Liver (tissue), 9 donors: Measurements from ENCODE around the gene FTCD. TPM values are rescaled to one million over a fixed set of nuclear protein-coding genes. Genes with fewer than 3 reads are reported as not detected.

Source experiments
- DNase-seq: peaks from one replicate; pipeline ENCODE4 v3.0.0-alpha.2; 2017; ENCODE audit warnings: low spot score
- H3K27ac ChIP-seq, 2 donors: one replicate each; pipeline ENCODE4 v1.7.0; 2013; ENCODE audit warnings: inconsistent platforms in 2 of 2, low read length in 2 of 2, control low read depth in 1 of 2, low read depth in 1 of 2, mild to moderate bottlenecking in 1 of 2
- H3K27me3 ChIP-seq, 4 donors: one replicate each; pipeline versions ENCODE4 v1.6.1 to v1.7.0; 2013; ENCODE audit warnings: low read length in 3 of 4, inconsistent platforms in 1 of 4, mild to moderate bottlenecking in 1 of 4, moderate library complexity in 1 of 4; ENCODE audit not compliant: control insufficient read depth in 4 of 4, insufficient read depth in 4 of 4
- H3K36me3 ChIP-seq, 4 donors: one replicate each; pipeline versions ENCODE4 v1.6.1 to v1.7.0; 2013; ENCODE audit warnings: low read length in 3 of 4, mild to moderate bottlenecking in 3 of 4, low read depth in 1 of 4, moderate library complexity in 1 of 4; ENCODE audit not compliant: control insufficient read depth in 4 of 4, insufficient read depth in 3 of 4
- H3K4me1 ChIP-seq, 4 donors: one replicate each; pipeline versions ENCODE4 v1.6.1 to v1.7.0; 2013; ENCODE audit warnings: low read length in 3 of 4, mild to moderate bottlenecking in 3 of 4, moderate library complexity in 1 of 4; ENCODE audit not compliant: control insufficient read depth in 4 of 4, insufficient read depth in 4 of 4
- H3K4me3 ChIP-seq, 3 donors: one replicate each; pipeline versions ENCODE4 v1.6.1 to v1.7.0; 2013; ENCODE audit warnings: low read length in 3 of 3, control low read depth in 1 of 3, low read depth in 1 of 3, mild to moderate bottlenecking in 1 of 3
- H3K9ac ChIP-seq, 2 donors: one replicate each; pipeline ENCODE4 v1.7.0; 2013; ENCODE audit warnings: low read length in 2 of 2, mild to moderate bottlenecking in 2 of 2, moderate library complexity in 2 of 2, control low read depth in 1 of 2, low read depth in 1 of 2
- H3K9me3 ChIP-seq, 4 donors: one replicate each; pipeline versions ENCODE4 v1.6.1 to v1.7.0; 2013; ENCODE audit warnings: low read length in 3 of 4; ENCODE audit not compliant: control insufficient read depth in 4 of 4
- EGR1 ChIP-seq, 2 donors: IDR thresholded peaks; 2 replicates each; pipeline ENCODE4 v1.6.1; 2016 to 2018; ENCODE audit warnings: antibody characterized with exemption in 2 of 2, low read depth in 2 of 2
- FOXA1 ChIP-seq: IDR thresholded peaks from 2 replicates; pipeline ENCODE4 v1.6.1; 2016; ENCODE audit warnings: antibody characterized with exemption
- FOXA2 ChIP-seq: IDR thresholded peaks from 2 replicates; pipeline ENCODE4 v1.6.1; 2016; ENCODE audit warnings: antibody characterized with exemption
- HNF4A ChIP-seq, 2 donors: conservative IDR thresholded peaks; 2 replicates each; pipeline ENCODE4 v1.6.1; 2016; ENCODE audit warnings: antibody characterized with exemption in 2 of 2, mild to moderate bottlenecking in 2 of 2
- HNF4G ChIP-seq: IDR thresholded peaks from 2 replicates; pipeline ENCODE4 v1.6.1; 2016; ENCODE audit warnings: antibody characterized with exemption
- JUND ChIP-seq, 2 donors: IDR thresholded peaks; 2 replicates each; pipeline ENCODE4 v1.6.1; 2016; ENCODE audit warnings: antibody characterized with exemption in 2 of 2
- RXRA ChIP-seq, 2 donors: IDR thresholded peaks; 2 replicates each; pipeline ENCODE4 v1.6.1; 2017 to 2018; ENCODE audit warnings: antibody characterized with exemption in 2 of 2, mild to moderate bottlenecking in 1 of 2
- TAF1 ChIP-seq: conservative IDR thresholded peaks from 2 replicates; pipeline ENCODE4 v1.6.1; 2016; ENCODE audit warnings: antibody characterized with exemption, mild to moderate bottlenecking
- YY1 ChIP-seq: IDR thresholded peaks from 2 replicates; pipeline ENCODE4 v1.6.1; 2016; ENCODE audit warnings: antibody characterized with exemption, mild to moderate bottlenecking
- WGBS: extraction: QIAGEN DNeasy Blood & Tissue Kit; methylation state at CpG from one replicate; pipeline ENCODE4 v1.1.7; 2013; 5-methylcytosine and 5-hydroxymethylcytosine counted together
- polyA plus RNA-seq, 2 donors: library from polyadenylated mRNA; stranded (reverse) in 1 of 2; unstranded in 1 of 2; fragments of 200-250 nt in 1 of 2; fragments of >200 nt in 1 of 2; fragmentation: Nextera tagmentation in 1 of 2; extraction: Ambion mirVana in 1 of 2; gene quantifications; one replicate each; pipeline versions ENCODE4 v1.2.1 to v1.2.3, GENCODE V29; 2013 to 2015
- total RNA-seq, 2 donors: library from RNA; depleted of rRNA; stranded (reverse); fragments of >200 nt; gene quantifications; one replicate each; pipeline ENCODE4 v1.2.3, GENCODE V29; 2014
- TF ChIP-seq, protein P1 (sequence below): IDR thresholded peaks from 2 replicates; pipeline ENCODE4 v1.6.1; 2016; ENCODE audit warnings: antibody characterized with exemption
- TF ChIP-seq, protein P2 (sequence below): IDR thresholded peaks from 2 replicates; pipeline ENCODE4 v1.6.1; 2016; ENCODE audit warnings: antibody characterized with exemption
- TF ChIP-seq, protein P3 (sequence below): fragments of 150-350 bp; IDR thresholded peaks from 2 replicates; pipeline ENCODE4 v1.5.1; 2017; ENCODE audit warnings: improper control_type of control experiment, low read depth, low read length; ENCODE audit not compliant: missing input control
- TF ChIP-seq, protein P4 (sequence below): IDR thresholded peaks from 2 replicates; pipeline ENCODE4 v1.6.1; 2016; ENCODE audit warnings: antibody characterized with exemption, mild to moderate bottlenecking
- donor health status: healthy.
- donor health status: healthy.
- donor health status: healthy.
- donor health status: healthy.
- donor health status: healthy.

FTCD gene
- total and polyA plus RNA-seq, 4 donors, result 130 to 182 (median 173) TPM

DNA sequence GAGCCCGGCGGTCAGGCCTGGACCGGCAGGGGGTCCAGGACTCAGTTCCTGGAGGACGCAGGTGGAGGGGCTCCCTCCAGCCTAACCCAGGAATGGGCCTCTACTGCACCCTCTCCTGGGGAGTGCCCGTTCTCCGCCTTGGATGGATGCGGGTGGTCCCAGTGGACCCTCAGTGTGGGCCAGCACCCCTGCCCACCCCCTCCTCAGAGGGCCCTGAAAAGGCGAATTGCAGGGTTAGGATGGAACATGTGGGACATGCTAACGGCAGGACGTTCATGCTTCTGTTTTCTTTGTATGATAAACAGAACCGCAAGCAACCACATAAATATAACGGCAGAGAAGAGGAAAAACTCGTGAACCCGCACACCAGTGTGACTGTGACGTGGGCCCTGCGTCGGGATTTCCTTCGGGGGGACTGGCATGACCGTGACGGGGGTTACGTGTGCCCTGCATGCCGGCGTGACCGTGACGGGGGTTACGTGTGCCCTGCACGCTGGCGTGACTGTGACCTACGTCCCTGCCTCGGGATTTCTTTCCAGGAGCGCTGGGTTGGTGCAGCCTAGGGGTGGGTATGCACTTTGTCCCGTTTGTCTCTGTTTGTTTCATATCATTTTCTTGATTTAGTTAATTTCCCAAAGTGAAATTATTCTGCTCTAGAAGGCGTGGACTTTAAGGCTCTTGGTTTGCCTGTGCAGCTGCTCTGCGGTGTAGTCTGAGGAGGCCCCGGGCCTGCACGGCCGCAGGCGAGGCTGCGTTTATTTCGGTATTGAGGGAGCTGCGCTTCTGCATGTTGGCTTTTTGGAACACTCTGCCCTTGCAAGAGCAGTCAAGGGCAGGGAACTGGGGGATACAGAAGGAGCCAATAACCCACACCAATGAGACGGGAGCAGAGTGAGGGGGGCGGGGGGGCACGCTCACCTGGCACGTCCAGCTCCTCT lies 3.1 kb downstream of the FTCD start:
- Histone ChIP-seq H3K4me1 (peaks cover 4 to 39% (median 17%) of the 10 kb centered on the region in 4 donors), H3K27me3 (no peaks in the 10 kb centered on the region), H3K9ac (peak overlapping the region in 1 of 2 donors; percentile 99), H3K36me3 (peaks cover 13 to 26% (median 19%) of the 10 kb centered on the region in 4 donors), H3K4me3 (peak overlapping the region in 1 of 3 donors; percentile 85), H3K27ac (peak overlapping the region; percentile 83 to 92), H3K9me3 (no peaks in the 10 kb centered on the region)
- WGBS, result 63% methylated on average over 45 of the region's 45 CpGs
- TF ChIP-seq, protein P1, sequence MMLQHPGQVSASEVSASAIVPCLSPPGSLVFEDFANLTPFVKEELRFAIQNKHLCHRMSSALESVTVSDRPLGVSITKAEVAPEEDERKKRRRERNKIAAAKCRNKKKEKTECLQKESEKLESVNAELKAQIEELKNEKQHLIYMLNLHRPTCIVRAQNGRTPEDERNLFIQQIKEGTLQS, result no peak
- no peak for TF ChIP-seq JUND (IDR thresholded peaks at IDR 0.05)
- TF ChIP-seq, protein P2, sequence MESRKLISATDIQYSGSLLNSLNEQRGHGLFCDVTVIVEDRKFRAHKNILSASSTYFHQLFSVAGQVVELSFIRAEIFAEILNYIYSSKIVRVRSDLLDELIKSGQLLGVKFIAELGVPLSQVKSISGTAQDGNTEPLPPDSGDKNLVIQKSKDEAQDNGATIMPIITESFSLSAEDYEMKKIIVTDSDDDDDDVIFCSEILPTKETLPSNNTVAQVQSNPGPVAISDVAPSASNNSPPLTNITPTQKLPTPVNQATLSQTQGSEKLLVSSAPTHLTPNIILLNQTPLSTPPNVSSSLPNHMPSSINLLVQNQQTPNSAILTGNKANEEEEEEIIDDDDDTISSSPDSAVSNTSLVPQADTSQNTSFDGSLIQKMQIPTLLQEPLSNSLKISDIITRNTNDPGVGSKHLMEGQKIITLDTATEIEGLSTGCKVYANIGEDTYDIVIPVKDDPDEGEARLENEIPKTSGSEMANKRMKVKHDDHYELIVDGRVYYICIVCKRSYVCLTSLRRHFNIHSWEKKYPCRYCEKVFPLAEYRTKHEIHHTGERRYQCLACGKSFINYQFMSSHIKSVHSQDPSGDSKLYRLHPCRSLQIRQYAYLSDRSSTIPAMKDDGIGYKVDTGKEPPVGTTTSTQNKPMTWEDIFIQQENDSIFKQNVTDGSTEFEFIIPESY, result no peak
- TF ChIP-seq FOXA2, result no peak
- TF ChIP-seq YY1, result no peak
- TF ChIP-seq, protein P3, sequence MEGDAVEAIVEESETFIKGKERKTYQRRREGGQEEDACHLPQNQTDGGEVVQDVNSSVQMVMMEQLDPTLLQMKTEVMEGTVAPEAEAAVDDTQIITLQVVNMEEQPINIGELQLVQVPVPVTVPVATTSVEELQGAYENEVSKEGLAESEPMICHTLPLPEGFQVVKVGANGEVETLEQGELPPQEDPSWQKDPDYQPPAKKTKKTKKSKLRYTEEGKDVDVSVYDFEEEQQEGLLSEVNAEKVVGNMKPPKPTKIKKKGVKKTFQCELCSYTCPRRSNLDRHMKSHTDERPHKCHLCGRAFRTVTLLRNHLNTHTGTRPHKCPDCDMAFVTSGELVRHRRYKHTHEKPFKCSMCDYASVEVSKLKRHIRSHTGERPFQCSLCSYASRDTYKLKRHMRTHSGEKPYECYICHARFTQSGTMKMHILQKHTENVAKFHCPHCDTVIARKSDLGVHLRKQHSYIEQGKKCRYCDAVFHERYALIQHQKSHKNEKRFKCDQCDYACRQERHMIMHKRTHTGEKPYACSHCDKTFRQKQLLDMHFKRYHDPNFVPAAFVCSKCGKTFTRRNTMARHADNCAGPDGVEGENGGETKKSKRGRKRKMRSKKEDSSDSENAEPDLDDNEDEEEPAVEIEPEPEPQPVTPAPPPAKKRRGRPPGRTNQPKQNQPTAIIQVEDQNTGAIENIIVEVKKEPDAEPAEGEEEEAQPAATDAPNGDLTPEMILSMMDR, result no peak
- no peak for TF ChIP-seq FOXA1
- no peak for TF ChIP-seq EGR1 (IDR thresholded peaks at IDR 0.05; ENCODE audit: low read depth in 2 of 2)
- peak; percentile 35 for DNase-seq

DNA sequence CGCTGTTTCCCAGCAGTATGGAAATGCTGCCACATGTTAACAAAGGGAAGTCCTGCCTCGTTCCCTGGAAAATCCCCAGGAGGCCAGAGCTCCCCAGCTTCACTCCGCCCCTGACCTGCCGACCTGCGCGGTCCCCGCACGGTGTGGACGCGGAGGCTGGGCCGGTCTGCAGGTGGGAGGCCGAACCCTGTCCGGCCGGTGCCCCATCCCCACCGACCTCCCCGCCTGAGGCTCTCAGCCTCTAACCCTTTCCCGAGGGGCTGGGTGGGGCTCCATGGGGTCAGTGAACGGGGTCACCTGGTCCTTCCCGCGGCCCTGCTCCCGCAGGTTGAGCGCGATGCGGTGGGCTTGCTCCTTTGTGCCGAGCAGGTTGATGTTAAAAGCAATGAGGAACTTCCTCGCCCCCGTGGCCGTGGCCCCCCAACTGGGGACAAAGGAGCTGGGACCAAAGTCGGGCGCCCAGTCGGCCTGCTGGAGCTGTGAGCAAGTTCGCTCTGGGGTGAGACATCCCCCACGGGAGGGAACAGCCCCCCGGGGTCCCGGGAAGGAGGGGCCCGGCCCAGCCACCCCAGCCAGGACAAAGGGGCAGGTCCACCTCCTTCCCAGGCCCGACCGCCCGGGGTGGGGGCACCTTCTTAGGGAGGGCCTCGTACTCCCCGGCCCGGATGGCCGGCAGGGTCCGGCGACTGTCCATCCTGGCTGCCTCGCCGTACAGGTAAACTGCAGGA lies 4.0 kb downstream of the FTCD start:
- Histone ChIP-seq H3K9ac (no peak overlapping the region), H3K27me3 (no peaks in the 10 kb centered on the region), H3K9me3 (no peaks in the 10 kb centered on the region), H3K27ac (no peak overlapping the region), H3K36me3 (peaks cover 14 to 30% (median 24%) of the 10 kb centered on the region in 4 donors), H3K4me3 (no peak overlapping the region), H3K4me1 (peaks cover 4 to 38% (median 16%) of the 10 kb centered on the region in 4 donors)
- 88% methylated on average over 47 of the region's 47 CpGs for WGBS
- TF ChIP-seq FOXA2, result no peak
- peak; percentile 36 for DNase-seq

DNA sequence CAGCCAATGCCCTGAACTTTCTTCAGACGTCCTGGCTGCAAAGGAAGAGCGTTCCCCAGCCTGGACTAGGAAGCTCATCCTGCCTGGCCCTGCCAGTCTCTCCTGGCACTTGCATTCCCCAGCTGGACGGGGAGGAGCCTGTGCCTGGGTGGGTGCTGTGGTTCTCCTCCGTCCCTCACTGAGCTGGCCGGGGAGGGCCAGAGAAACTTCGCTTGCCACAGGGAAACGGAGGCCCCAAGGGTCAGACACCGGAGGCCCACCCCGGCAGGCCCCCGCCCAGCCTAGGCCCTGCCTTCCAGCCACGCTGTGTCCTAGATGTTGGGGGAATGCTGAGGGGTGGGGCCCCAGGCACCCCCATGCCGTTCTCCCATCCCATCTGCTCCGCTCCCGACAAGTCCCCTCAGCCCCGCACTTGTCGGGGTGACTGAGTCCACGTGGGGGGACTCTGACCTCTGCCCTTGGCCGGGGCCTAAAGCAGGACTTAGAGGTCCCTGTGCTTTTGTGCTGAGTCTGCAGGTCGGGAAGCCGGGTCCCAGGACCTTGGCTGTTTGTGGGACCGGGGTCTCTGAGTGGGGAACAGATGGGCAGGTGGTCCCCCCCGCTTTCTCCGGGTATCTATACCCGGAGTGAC lies 4.8 kb downstream of the FTCD start:
- TF ChIP-seq EGR1 (IDR thresholded peaks at IDR 0.05; ENCODE audit: low read depth in 2 of 2) (no peak), HNF4A (conservative IDR thresholded peaks at IDR 0.05) (no peak), HNF4G (no peak), FOXA1 (no peak), RXRA (IDR thresholded peaks at IDR 0.05) (no peak), JUND (IDR thresholded peaks at IDR 0.05) (no peak), FOXA2 (no peak), TAF1 (no peak)
- TF ChIP-seq, protein P2, result no peak
- TF ChIP-seq, protein P4, sequence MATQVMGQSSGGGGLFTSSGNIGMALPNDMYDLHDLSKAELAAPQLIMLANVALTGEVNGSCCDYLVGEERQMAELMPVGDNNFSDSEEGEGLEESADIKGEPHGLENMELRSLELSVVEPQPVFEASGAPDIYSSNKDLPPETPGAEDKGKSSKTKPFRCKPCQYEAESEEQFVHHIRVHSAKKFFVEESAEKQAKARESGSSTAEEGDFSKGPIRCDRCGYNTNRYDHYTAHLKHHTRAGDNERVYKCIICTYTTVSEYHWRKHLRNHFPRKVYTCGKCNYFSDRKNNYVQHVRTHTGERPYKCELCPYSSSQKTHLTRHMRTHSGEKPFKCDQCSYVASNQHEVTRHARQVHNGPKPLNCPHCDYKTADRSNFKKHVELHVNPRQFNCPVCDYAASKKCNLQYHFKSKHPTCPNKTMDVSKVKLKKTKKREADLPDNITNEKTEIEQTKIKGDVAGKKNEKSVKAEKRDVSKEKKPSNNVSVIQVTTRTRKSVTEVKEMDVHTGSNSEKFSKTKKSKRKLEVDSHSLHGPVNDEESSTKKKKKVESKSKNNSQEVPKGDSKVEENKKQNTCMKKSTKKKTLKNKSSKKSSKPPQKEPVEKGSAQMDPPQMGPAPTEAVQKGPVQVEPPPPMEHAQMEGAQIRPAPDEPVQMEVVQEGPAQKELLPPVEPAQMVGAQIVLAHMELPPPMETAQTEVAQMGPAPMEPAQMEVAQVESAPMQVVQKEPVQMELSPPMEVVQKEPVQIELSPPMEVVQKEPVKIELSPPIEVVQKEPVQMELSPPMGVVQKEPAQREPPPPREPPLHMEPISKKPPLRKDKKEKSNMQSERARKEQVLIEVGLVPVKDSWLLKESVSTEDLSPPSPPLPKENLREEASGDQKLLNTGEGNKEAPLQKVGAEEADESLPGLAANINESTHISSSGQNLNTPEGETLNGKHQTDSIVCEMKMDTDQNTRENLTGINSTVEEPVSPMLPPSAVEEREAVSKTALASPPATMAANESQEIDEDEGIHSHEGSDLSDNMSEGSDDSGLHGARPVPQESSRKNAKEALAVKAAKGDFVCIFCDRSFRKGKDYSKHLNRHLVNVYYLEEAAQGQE, result no peak
- H3K4me1 ChIP-seq, result peaks cover 2 to 30% (median 11%) of the 10 kb centered on the region in 4 donors
- no peaks in the 10 kb centered on the region for H3K27me3 ChIP-seq
- no peak overlapping the region for H3K4me3 ChIP-seq
- H3K9me3 ChIP-seq, result no peaks in the 10 kb centered on the region
- H3K9ac ChIP-seq, result no peak overlapping the region
- DNase-seq, result peak; percentile 34
- peaks cover 18 to 34% (median 25%) of the 10 kb centered on the region in 4 donors for H3K36me3 ChIP-seq
- 84% methylated on average over 24 of the region's 24 CpGs for WGBS
- H3K27ac ChIP-seq, result no peak overlapping the region
